ENCODE data around the gene ZNF678.
"Not testable (repeated sequence)": the region's sequence is repeated elsewhere in the genome, so short reads cannot be mapped to it uniquely, and the experiment has no call there.

ZNF678 gene

DNA sequence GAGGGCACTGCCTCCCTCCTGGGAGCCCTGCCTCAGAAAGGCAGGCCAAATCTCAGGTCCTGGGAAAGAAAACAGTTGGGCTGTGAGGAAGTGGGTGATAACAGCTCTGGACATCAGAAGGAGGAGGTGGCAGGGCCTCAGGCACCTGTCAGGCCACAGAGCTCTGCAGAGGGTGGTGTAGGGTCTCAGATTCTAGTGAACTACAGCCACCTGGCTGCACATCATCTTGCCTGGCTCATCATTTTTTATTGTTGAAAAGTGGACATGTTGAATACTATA is 15.3 kb upstream of the ZNF678 start:
- DNase-seq (ENCODE audit: low read depth, low spot score), result no peak
- POLR2A ChIA-PET, result no interaction called here
- CTCF ChIA-PET, result interaction anchor here (1.5 kb wide), 2 partner anchors 9 to 10 kb away, joined by 3 read pairs; no protein-coding TSS in a partner anchor
- TF ChIP-seq, protein P1, sequence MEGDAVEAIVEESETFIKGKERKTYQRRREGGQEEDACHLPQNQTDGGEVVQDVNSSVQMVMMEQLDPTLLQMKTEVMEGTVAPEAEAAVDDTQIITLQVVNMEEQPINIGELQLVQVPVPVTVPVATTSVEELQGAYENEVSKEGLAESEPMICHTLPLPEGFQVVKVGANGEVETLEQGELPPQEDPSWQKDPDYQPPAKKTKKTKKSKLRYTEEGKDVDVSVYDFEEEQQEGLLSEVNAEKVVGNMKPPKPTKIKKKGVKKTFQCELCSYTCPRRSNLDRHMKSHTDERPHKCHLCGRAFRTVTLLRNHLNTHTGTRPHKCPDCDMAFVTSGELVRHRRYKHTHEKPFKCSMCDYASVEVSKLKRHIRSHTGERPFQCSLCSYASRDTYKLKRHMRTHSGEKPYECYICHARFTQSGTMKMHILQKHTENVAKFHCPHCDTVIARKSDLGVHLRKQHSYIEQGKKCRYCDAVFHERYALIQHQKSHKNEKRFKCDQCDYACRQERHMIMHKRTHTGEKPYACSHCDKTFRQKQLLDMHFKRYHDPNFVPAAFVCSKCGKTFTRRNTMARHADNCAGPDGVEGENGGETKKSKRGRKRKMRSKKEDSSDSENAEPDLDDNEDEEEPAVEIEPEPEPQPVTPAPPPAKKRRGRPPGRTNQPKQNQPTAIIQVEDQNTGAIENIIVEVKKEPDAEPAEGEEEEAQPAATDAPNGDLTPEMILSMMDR (IDR thresholded peaks at IDR 0.05; ENCODE audit: insufficient read depth, low read length, missing control alignments), result no peak
- H3K4me3 ChIP-seq (ENCODE audit: low read depth, low read length), result no peak overlapping the region

DNA sequence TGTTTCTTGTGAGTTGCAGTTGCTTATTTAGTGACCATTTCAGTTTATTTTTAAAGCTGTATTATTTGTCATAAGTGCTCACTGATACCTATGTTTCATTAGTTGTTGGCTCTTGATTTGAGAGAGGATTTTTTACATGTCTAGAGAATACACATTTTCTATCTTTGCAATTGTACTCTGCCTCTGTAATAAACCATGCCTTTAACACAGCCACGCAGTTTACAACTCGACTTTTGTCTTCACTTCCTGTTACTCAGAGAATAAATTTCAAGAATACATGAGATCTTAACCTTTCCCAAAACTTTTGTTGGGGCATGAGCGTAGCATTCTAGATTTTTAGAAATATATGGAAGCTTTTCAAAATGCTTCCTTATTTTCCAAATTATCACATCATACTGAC is 14.9 kb upstream of the ZNF678 start:
- TF ChIP-seq, protein P1 (IDR thresholded peaks at IDR 0.05; ENCODE audit: insufficient read depth, low read length, missing control alignments), result no peak
- no peak overlapping the region for H3K4me3 ChIP-seq (ENCODE audit: low read depth, low read length)
- DNase-seq (ENCODE audit: low read depth, low spot score), result no peak
- CTCF ChIA-PET, result interaction anchor here (1.5 kb wide), 2 partner anchors 9 kb away, joined by 3 read pairs; no protein-coding TSS in a partner anchor
- POLR2A ChIA-PET, result no interaction called here

DNA sequence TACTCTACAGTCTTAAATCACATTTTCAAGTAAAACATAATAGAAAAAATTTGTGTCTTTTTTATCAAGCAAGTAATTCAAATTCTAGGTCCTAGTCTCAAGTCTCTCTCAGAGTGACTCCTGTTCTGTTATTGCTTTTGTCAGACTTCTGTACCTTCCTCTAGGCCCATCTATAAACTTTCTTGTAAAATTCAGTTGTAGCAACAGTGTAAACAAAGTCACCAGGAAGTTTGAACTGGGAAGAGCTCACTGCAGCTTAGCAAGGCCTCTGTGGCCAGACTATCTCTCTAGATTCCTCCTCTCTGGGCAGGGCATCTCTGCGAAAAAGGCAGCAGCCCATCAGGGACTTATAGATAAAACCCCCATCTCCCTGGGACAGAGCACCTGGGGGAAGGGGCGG is 13.5 kb upstream of the ZNF678 start:
- TF ChIP-seq, protein P1 (IDR thresholded peaks at IDR 0.05; ENCODE audit: insufficient read depth, low read length, missing control alignments), result no peak
- CTCF ChIA-PET, result interaction anchor here (1.3 kb wide), 1 partner anchor 10 kb away, joined by 4 read pairs; no protein-coding TSS in a partner anchor
- POLR2A ChIA-PET, result no interaction called here
- no peak for DNase-seq (ENCODE audit: low read depth, low spot score)
- H3K4me3 ChIP-seq (ENCODE audit: low read depth, low read length), result no peak overlapping the region

DNA sequence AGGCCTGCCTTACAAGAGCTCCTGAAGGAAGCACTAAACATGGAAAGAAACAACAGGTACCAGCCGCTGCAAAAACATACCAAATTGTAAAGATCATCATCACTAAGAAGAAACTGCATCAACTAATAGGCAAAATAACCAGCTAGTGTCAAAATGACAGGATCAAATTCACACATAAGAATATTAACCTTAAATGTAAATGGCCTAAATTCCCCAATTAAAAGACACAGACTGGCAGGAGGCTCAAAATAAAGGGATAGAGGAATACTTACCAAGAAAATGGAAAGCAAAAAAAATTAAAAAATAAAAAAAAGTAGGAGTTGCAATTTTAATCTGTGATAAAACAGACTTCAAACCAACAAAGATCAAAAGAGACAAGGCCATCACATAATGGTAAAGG is 11.5 kb upstream of the ZNF678 start:
- DNase-seq (ENCODE audit: low read depth, low spot score); POLR2A ChIA-PET: not testable (repeated sequence)
- CTCF ChIA-PET, result interaction anchor here (1.5 to 3.2 kb wide), 2 partner anchors 9 kb away, joined by 4 to 15 read pairs; no protein-coding TSS in a partner anchor

DNA sequence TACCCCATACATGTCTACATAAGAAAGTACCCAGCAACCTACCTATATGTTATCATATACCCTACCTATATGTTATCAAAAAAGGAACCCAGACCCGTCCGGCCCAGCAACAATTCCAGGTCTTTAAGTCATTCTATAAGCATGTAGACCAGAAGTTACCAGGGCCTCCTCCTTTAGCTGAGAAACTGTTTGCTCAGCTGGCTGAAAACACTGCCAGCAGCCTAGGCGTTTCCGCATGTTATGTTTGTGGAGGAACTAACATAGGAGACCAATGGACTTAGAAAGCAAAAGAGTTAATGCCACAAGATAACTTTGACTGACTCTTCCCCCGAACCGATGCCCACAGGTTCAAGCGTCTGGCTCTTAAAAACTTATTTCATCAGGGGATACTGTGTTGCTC is 7.1 kb upstream of the ZNF678 start:
- POLR2A ChIA-PET, result no interaction called here
- TF ChIP-seq, protein P1 (IDR thresholded peaks at IDR 0.05; ENCODE audit: insufficient read depth, low read length, missing control alignments), result no peak
- DNase-seq (ENCODE audit: low read depth, low spot score), result no peak
- no peak overlapping the region for H3K4me3 ChIP-seq (ENCODE audit: low read depth, low read length)
- CTCF ChIA-PET, result no interaction called here

More for the DNA sequence above, 11.5 kb upstream of the ZNF678 start:
- H3K4me3 ChIP-seq (ENCODE audit: low read depth, low read length), result not testable (repeated sequence)

DNA sequence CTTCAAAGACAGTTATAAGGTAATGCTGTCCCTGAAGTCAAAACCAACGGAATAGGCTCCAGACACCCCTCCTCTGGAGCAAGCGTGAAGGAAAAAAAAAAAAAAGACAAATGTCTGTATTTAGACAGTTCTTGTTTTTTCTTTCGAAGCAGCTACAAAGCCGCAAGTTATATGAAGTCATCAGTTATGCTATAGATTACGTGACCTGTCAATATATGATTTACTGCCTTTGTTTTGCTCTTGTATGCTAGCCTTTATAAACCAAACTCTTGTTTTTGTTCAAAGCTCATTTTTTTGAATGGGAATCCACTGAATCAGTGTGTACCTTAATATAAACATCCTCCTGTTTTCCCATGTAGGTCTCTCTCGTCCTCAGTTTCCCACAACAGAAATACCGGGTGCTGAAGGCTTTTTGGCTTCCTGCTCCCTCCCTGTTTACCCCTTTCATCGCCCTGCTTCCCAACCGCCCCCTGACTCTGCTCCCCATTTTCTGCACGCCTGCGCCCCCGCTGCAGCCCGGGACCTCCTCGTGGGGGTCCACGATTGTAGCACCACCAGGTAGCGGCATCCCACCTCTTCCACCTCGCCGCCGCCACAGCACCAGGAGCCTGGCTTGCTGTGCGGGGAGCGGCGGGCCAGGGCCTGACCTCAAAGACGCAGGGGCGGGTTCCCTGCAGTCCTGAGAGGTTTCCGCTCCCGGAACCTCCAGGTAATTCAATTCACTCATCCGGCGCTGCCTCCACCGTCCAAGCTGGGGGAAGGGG is 5.2 kb upstream of the ZNF678 start:
- H3K4me3 ChIP-seq (ENCODE audit: low read depth, low read length), result no peak overlapping the region
- no peak for DNase-seq (ENCODE audit: low read depth, low spot score)
- TF ChIP-seq, protein P1 (IDR thresholded peaks at IDR 0.05; ENCODE audit: insufficient read depth, low read length, missing control alignments), result no peak
- ChIA-PET POLR2A (no interaction called here), CTCF (interaction anchor here (0.9 to 1.5 kb wide), 2 partner anchors 10 to 15 kb away, joined by 3 to 8 read pairs; no protein-coding TSS in a partner anchor)

DNA sequence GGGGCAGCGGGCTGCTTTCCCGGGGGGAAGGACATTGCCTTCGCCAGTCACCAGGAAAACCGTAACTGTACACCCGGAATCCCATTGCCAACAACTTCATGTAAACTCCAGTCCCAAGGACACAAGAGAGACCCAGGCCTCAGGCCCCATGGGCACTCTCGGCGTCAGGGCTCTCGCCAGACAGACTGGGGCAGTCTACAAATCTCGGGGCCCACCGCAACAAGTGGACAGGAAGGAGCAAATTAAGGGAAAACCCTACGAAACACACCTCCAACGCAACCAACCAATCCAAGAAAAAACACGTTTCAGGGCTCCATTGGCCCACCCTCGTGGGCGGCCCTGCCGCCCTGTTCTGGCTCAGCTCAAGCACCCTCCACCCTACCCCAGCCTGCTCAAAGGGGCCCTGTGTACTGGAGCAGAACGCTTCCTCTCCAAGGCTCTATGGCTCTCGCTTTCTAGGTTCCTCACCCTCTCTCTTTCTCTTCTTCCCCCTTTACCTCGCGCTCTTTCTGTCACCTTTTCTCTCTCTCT is 4.6 kb upstream of the ZNF678 start:
- no peak for DNase-seq (ENCODE audit: low read depth, low spot score)
- CTCF ChIA-PET, result no interaction called here
- POLR2A ChIA-PET, result no interaction called here
- no peak overlapping the region for H3K4me3 ChIP-seq (ENCODE audit: low read depth, low read length)
- TF ChIP-seq, protein P1 (IDR thresholded peaks at IDR 0.05; ENCODE audit: insufficient read depth, low read length, missing control alignments), result no peak
